Common myeloid progenitor, CD34-positive (primary cell): Measurements from ENCODE around the gene ANGPTL3.

Experiments used
- CTCF ChIA-PET: fragments of 350-600 bp; sonication (Branson Sonifier 250); formaldehyde crosslinking; loops from one replicate; lab custom pipeline; 2021; ENCODE audit warnings: antibody characterized with exemption; lab: Charles Lee
- POLR2A ChIA-PET: fragments of 350-600 bp; sonication (Branson Sonifier 250); formaldehyde crosslinking; loops from one replicate; lab custom pipeline; 2021; ENCODE audit warnings: antibody characterized with exemption; lab: Charles Lee
- DNase-seq, 3 donors: peaks; one replicate each; pipeline versions ENCODE4 v3.0.0 to v3.0.0-alpha.2; 2013
- H3K27ac ChIP-seq, 2 experiments: 1 replicate in 1 of 2; 2 replicates in 1 of 2; pipeline ENCODE4 v1.7.0; 2013; ENCODE audit warnings: inconsistent platforms in 2 of 2, low read length in 2 of 2, mild to moderate bottlenecking in 2 of 2, low read depth in 1 of 2, moderate library complexity in 1 of 2; ENCODE audit not compliant: severe bottlenecking in 2 of 2, insufficient read depth in 1 of 2, poor library complexity in 1 of 2
- H3K27me3 ChIP-seq, 5 experiments: replicated peaks in 2 of 5; 1 replicate in 3 of 5; 2 replicates in 2 of 5; pipeline versions ENCODE4 v1.6.1 to v1.7.0; 2013; ENCODE audit warnings: low read length in 4 of 5, mild to moderate bottlenecking in 2 of 5, moderate library complexity in 2 of 5, inconsistent platforms in 1 of 5; ENCODE audit not compliant: insufficient read depth in 5 of 5, control insufficient read depth in 4 of 5
- H3K36me3 ChIP-seq, 4 experiments: 1 replicate in 2 of 4; 2 replicates in 2 of 4; pipeline versions ENCODE4 v1.6.1 to v1.7.0; 2013; ENCODE audit warnings: low read length in 3 of 4, control low read depth in 1 of 4, mild to moderate bottlenecking in 1 of 4; ENCODE audit not compliant: control insufficient read depth in 4 of 4, insufficient read depth in 4 of 4
- H3K4me1 ChIP-seq, 4 experiments: 1 replicate in 3 of 4; 2 replicates in 1 of 4; pipeline versions ENCODE4 v1.6.1 to v1.7.1; 2013; ENCODE audit warnings: low read length in 3 of 4, mild to moderate bottlenecking in 3 of 4, control low read depth in 1 of 4, inconsistent platforms in 1 of 4, moderate library complexity in 1 of 4; ENCODE audit not compliant: control insufficient read depth in 4 of 4, insufficient read depth in 4 of 4; ENCODE audit errors: control extremely low read depth in 1 of 4
- H3K4me3 ChIP-seq, 7 experiments: 1 replicate in 4 of 7; 2 replicates in 3 of 7; pipeline versions ENCODE4 v1.5.1 to v1.7.0; 2013; ENCODE audit warnings: mild to moderate bottlenecking in 7 of 7, low read length in 6 of 7, moderate library complexity in 6 of 7, inconsistent platforms in 2 of 7, low read depth in 2 of 7, control low read depth in 1 of 7; ENCODE audit not compliant: insufficient read depth in 4 of 7, control insufficient read depth in 1 of 7; ENCODE audit errors: extremely low read depth in 1 of 7
- H3K9me3 ChIP-seq, 5 experiments: 1 replicate in 4 of 5; 2 replicates in 1 of 5; pipeline versions ENCODE4 v1.6.1 to v1.7.1; 2013; ENCODE audit warnings: low read length in 4 of 5, mild to moderate bottlenecking in 2 of 5, inconsistent platforms in 1 of 5, low read depth in 1 of 5, moderate library complexity in 1 of 5; ENCODE audit not compliant: control insufficient read depth in 4 of 5, insufficient read depth in 2 of 5; ENCODE audit errors: control extremely low read depth in 1 of 5
- WGBS: methylation state at CpG from one replicate; pipeline ENCODE4 v1.1.5; 2013; ENCODE audit not compliant: insufficient coverage; 5-methylcytosine and 5-hydroxymethylcytosine counted together

The ANGPTL3 gene

GRCh38 chr1:62585469-62586155 lies 11.7 kb upstream of the ANGPTL3 start:
- H3K27ac ChIP-seq = no peak overlapping the region
- CTCF ChIA-PET = no interaction called here
- WGBS = no CpG with 5 or more reads among the region's 1 CpG

GRCh38 chr1:62588000-62588399 lies 9.3 kb upstream of the ANGPTL3 start:
- POLR2A ChIA-PET = no interaction called here
- H3K36me3 ChIP-seq = peaks cover 0 to 6% (median 3%) of the 10 kb centered on the region in 4 experiments
- no peak overlapping the region for H3K27ac ChIP-seq
- H3K27me3 ChIP-seq = no peaks in the 10 kb centered on the region
- no peak for DNase-seq
- CTCF ChIA-PET = no interaction called here
- no peaks in the 10 kb centered on the region for H3K4me1 ChIP-seq
- H3K9me3 ChIP-seq = peaks cover 0 to 3% (median 0%) of the 10 kb centered on the region in 5 experiments
- H3K4me3 ChIP-seq = no peak overlapping the region

More at GRCh38 chr1:62585469-62586155, 11.7 kb upstream of the ANGPTL3 start:
- H3K4me1 ChIP-seq = no peaks in the 10 kb centered on the region
- no peaks in the 10 kb centered on the region for H3K27me3 ChIP-seq
- POLR2A ChIA-PET = interaction anchor here (0.6 kb wide), 1 partner anchor 63 kb away, joined by 4 read pairs; no protein-coding TSS in a partner anchor
- no peaks in the 10 kb centered on the region for H3K9me3 ChIP-seq
- DNase-seq = no peak
- H3K36me3 ChIP-seq = peaks cover 0 to 11% (median 5%) of the 10 kb centered on the region in 4 experiments
- no peak overlapping the region for H3K4me3 ChIP-seq

GRCh38 chr1:62589321-62589720 lies 8.0 kb upstream of the ANGPTL3 start:
- CTCF ChIA-PET = no interaction called here
- peaks cover 0 to 3% (median 0%) of the 10 kb centered on the region in 5 experiments for H3K9me3 ChIP-seq
- 100% methylated on average over 2 of the region's 3 CpGs for WGBS
- H3K36me3 ChIP-seq = peaks cover 0 to 6% (median 4%) of the 10 kb centered on the region in 4 experiments
- DNase-seq = no peak
- POLR2A ChIA-PET = no interaction called here
- H3K4me3 ChIP-seq = no peak overlapping the region
- H3K4me1 ChIP-seq = no peaks in the 10 kb centered on the region
- no peaks in the 10 kb centered on the region for H3K27me3 ChIP-seq
- H3K27ac ChIP-seq = no peak overlapping the region

- CTCF ChIA-PET = no interaction called here
- H3K4me3 ChIP-seq = no peak overlapping the region
These were observed 6.9 kb upstream of the ANGPTL3 start for GRCh38 chr1:62590255-62590969.

GRCh38 chr1:62590970-62591368 lies 6.4 kb upstream of the ANGPTL3 start:
- POLR2A ChIA-PET = no interaction called here

More at GRCh38 chr1:62590255-62590969, 6.9 kb upstream of the ANGPTL3 start:
- DNase-seq = no peak
- POLR2A ChIA-PET = no interaction called here
- H3K27ac ChIP-seq = no peak overlapping the region
- peaks cover 0 to 5% (median 3%) of the 10 kb centered on the region in 4 experiments for H3K36me3 ChIP-seq
- H3K27me3 ChIP-seq = no peaks in the 10 kb centered on the region
- H3K9me3 ChIP-seq = peaks cover 0 to 3% (median 0%) of the 10 kb centered on the region in 5 experiments
- H3K4me1 ChIP-seq = no peaks in the 10 kb centered on the region
- WGBS = 100% methylated on average over 1 of the region's 4 CpGs

GRCh38 chr1:62593825-62594394 lies 3.4 kb upstream of the ANGPTL3 start:
- POLR2A ChIA-PET = no interaction called here
- CTCF ChIA-PET = no interaction called here
- Histone ChIP-seq H3K4me1 (no peaks in the 10 kb centered on the region), H3K4me3 (no peak overlapping the region), H3K36me3 (peaks cover 0 to 2% (median 0%) of the 10 kb centered on the region in 4 experiments), H3K27me3 (no peaks in the 10 kb centered on the region), H3K27ac (no peak overlapping the region), H3K9me3 (peaks cover 0 to 3% (median 0%) of the 10 kb centered on the region in 5 experiments)
- DNase-seq = no peak
- WGBS = no CpG with 5 or more reads among the region's 2 CpGs

More at GRCh38 chr1:62590970-62591368, 6.4 kb upstream of the ANGPTL3 start:
- Histone ChIP-seq H3K4me3 (no peak overlapping the region), H3K36me3 (peaks cover 0 to 3% (median 1%) of the 10 kb centered on the region in 4 experiments), H3K27ac (no peak overlapping the region), H3K27me3 (no peaks in the 10 kb centered on the region), H3K9me3 (peaks cover 0 to 3% (median 0%) of the 10 kb centered on the region in 5 experiments), H3K4me1 (no peaks in the 10 kb centered on the region)
- WGBS = 57% methylated on average over 1 of the region's 1 CpG
- CTCF ChIA-PET = no interaction called here
- DNase-seq = no peak

GRCh38 chr1:62595647-62596046 lies 1.7 kb upstream of the ANGPTL3 start:
- Histone ChIP-seq H3K4me3 (no peak overlapping the region), H3K4me1 (no peaks in the 10 kb centered on the region), H3K27me3 (no peaks in the 10 kb centered on the region), H3K9me3 (peaks cover 0 to 3% (median 0%) of the 10 kb centered on the region in 5 experiments), H3K36me3 (peaks cover 0 to 2% (median 0%) of the 10 kb centered on the region in 4 experiments), H3K27ac (no peak overlapping the region)
- POLR2A ChIA-PET = no interaction called here
- 100% methylated on average over 1 of the region's 3 CpGs for WGBS
- DNase-seq = no peak
- CTCF ChIA-PET = no interaction called here
